Glomerular endothelial cell (primary cell): ENCODE results near the gene RRP1B. TPM values are rescaled to one million over a fixed set of nuclear protein-coding genes. Genes with fewer than 3 reads are reported as not detected.
A peak's percentile ranks its signal among the peaks of the same experiment; 100 is the strongest.
"Not testable (repeated sequence)": the region's sequence is repeated elsewhere in the genome, so short reads cannot be mapped to it uniquely, and the experiment has no call there.

Experiments
- DNase-seq: peaks from one replicate; pipeline ENCODE4 v3.0.0-alpha.2; 2011; ENCODE audit warnings: low read depth, low spot score; ENCODE audit errors: extremely low read depth
- total RNA-seq: library from RNA; depleted of rRNA; stranded (reverse); fragments of >200 nt; gene quantifications from 2 replicates; pipeline ENCODE4 v1.2.3, GENCODE V29; 2015

RRP1B gene
- total RNA-seq, 1 donor from 2014 or later, result 41.0 TPM

- DNase-seq, result no peak
These were observed 19.6 kb upstream of the RRP1B start for GRCh38 chr21:43639470-43640353.

- DNase-seq, result no peak
These were observed 19.0 kb upstream of the RRP1B start for GRCh38 chr21:43640400-43640799.

GRCh38 chr21:43643193-43643592 lies 16.2 kb upstream of the RRP1B start:
- DNase-seq, result no peak

GRCh38 chr21:43644071-43644470 lies 15.3 kb upstream of the RRP1B start:
- no peak for DNase-seq

GRCh38 chr21:43644609-43645008 lies 14.8 kb upstream of the RRP1B start:
- no peak for DNase-seq

- DNase-seq, result peak; percentile 60
These were observed 14.0 kb upstream of the RRP1B start for GRCh38 chr21:43645136-43645891.

GRCh38 chr21:43645976-43646375 lies 13.4 kb upstream of the RRP1B start:
- DNase-seq, result no peak

GRCh38 chr21:43646550-43647260 lies 12.7 kb upstream of the RRP1B start:
- DNase-seq, result peak; percentile 69

DNA sequence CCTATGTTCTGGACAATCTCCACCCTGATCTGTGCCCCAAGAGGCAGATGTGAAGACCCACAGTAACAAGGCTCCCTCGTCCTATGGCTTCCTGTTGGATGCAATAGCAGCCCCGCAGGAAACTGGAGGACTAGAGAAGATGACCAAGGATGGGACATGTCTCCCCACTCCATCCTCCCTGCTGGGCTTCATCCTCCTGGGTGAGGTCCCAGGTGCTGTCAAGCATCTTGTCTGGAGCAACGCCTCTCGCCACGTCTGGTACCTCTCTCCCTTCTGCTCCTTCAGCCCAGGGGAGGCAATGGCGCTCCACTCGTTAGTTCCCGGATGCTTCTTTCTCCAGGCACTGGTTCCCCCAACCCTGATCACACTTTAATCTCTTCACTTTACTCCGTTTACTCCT lies 11.2 kb upstream of the RRP1B start:
- DNase-seq, result no peak

GRCh38 chr21:43651926-43652325 lies 7.4 kb upstream of the RRP1B start:
- not testable (repeated sequence) for DNase-seq

DNA sequence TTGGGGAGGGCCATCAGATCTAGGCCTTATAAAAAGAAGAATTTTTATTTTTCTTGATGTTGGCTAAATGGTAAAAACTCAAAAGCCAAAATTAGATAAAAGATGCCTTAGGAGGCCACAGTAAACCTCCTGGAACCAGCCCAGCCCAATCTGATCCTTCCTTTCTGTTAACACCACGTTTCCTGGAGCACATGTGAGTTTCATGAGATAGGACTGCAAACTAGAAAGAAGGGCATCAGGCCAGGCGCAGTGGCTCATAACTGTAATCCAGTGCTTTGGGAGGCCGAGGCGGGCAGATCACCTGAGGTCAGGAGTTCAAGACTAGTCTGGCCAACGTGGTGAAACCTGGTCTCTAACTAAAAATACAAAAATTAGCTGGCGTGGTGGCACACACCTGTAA lies 6.7 kb upstream of the RRP1B start:
- no peak for DNase-seq

- no peak for DNase-seq
These were observed 5.7 kb upstream of the RRP1B start for GRCh38 chr21:43653626-43654025.

- DNase-seq, result no peak
These were observed 4.4 kb upstream of the RRP1B start for GRCh38 chr21:43654806-43655489.

- DNase-seq, result peak; percentile 65
These were observed 1.8 kb upstream of the RRP1B start for GRCh38 chr21:43657355-43658087.

DNA sequence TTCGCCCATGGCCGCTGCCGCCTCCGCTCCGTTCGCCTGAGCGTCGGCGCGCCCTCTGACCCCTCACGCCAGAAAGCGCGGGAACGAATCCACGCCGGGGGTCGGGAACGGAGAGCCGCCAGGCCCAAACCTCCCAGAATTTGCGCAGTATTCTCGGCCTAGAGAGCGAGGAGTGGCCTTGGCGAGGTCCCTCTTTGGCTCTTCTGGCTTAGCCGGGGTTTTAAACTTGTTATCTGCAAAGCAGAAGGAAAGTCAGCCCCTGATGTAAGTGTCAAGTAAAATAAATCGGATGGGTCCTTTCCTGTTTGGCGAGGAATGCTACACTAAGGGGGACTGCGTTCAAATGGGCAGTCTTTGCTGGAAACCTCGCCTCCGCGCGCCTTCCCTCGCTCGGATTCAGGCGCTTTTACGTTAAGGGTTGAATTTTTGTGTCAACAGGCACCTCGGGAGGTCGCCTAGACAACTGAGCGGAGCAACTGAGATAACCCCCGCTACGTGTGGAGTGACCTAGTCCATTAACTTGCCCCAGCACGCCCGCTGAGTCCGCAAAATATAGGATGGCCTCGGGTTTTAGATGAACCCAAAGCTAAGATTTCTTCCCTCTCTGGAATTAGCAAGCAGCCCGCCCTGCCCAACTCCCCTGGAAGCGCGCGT lies 1.1 kb upstream of the RRP1B start:
- no peak for DNase-seq

- no peak for DNase-seq
These were observed 608 bp upstream of the RRP1B start for GRCh38 chr21:43658769-43659135.

DNA sequence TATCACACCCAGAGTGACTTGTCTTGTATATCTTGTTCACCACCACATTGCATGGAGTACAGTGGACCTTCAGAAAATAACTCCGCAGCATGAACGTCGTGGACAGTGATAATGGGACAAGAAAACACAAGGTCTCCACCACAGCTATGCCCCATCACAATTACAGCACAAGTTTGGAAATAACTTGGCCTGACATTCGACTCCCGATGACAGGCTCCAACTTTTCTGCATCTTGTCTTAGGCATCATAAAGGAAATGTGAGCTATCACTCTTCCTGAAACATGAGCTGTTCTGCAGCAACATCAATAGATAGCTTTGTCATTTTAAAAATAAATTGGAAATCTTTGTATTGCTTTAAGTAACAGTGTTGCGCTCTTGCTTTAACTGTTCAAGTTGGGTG lies 2.9 kb downstream of the RRP1B start:
- DNase-seq, result no peak

- DNase-seq, result no peak
These were observed 3.7 kb downstream of the RRP1B start for GRCh38 chr21:43663033-43663432.

- DNase-seq, result no peak
These were observed 5.0 kb downstream of the RRP1B start for GRCh38 chr21:43664358-43664757.

DNA sequence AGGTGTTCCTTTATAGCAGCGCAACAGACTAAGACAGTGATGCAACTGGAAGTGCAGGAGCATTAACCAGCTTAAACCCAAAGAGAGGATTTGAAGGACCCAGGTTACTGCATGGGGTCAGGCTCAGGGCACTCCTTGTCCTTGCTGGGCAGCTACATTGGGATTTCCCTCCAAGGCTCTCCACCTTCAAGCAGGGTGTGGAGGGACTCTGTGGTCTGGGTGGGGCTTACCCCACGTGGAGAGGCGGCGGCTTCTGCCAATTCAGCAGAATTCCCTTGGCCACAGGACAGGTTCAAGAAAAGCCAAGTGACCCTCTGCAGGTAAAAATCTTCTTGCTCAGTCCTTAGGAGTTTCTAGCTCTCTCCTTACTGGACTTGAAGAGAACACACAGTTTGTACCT lies 6.5 kb downstream of the RRP1B start:
- no peak for DNase-seq
